GM21576 (cell line): ENCODE data around the gene TRIM59.
A peak's percentile ranks its signal among the peaks of the same experiment; 100 is the strongest.
"Not testable (repeated sequence)": the region's sequence is repeated elsewhere in the genome, so short reads cannot be mapped to it uniquely, and the experiment has no call there.

ENCODE experiments used
- ATAC-seq: cut with Tn5 transposase; IDR thresholded peaks from one replicate; pipeline ENCODE4 v1.9.1; 2021; ENCODE audit warnings: mild to moderate bottlenecking, moderate library complexity; ENCODE audit not compliant: unreplicated experiment

Gene TRIM59

GRCh38 chr3:160458151-160458550 is 8.6 kb upstream of the TRIM59 start:
- ATAC-seq: no peak

- no peak for ATAC-seq
Observed at GRCh38 chr3:160455846-160456245, 6.3 kb upstream of the TRIM59 start.

GRCh38 chr3:160454995-160455394 is 5.4 kb upstream of the TRIM59 start:
- no peak for ATAC-seq

GRCh38 chr3:160452251-160452650 is 2.7 kb upstream of the TRIM59 start:
- ATAC-seq: not testable (repeated sequence)

- ATAC-seq: no peak
Observed at GRCh38 chr3:160451602-160452001, 2.0 kb upstream of the TRIM59 start.

GRCh38 chr3:160450846-160451245 is 1.3 kb upstream of the TRIM59 start:
- ATAC-seq: no peak

GRCh38 chr3:160448845-160449635 is 546 bp downstream of the TRIM59 start:
- ATAC-seq: peak; percentile 41

- ATAC-seq: no peak
Observed at GRCh38 chr3:160447544-160447943, 2.0 kb downstream of the TRIM59 start.

- ATAC-seq: no peak
Observed at GRCh38 chr3:160446522-160447056, 3.0 kb downstream of the TRIM59 start.

GRCh38 chr3:160445854-160446253 is 3.7 kb downstream of the TRIM59 start:
- ATAC-seq: no peak

- ATAC-seq: no peak
Observed at GRCh38 chr3:160444411-160444810, 5.2 kb downstream of the TRIM59 start.

- no peak for ATAC-seq
Observed at GRCh38 chr3:160440687-160441086, 8.9 kb downstream of the TRIM59 start.

- ATAC-seq: no peak
Observed at GRCh38 chr3:160437083-160437455, 12.5 kb downstream of the TRIM59 start.

- ATAC-seq: no peak
Observed at GRCh38 chr3:160435747-160436146, 13.8 kb downstream of the TRIM59 start.

- ATAC-seq: no peak
Observed at GRCh38 chr3:160435095-160435494, 14.5 kb downstream of the TRIM59 start.

GRCh38 chr3:160434071-160434470 is 15.5 kb downstream of the TRIM59 start:
- no peak for ATAC-seq

- ATAC-seq: no peak
Observed at GRCh38 chr3:160427832-160428424, 21.7 kb downstream of the TRIM59 start.

- ATAC-seq: no peak
Observed at GRCh38 chr3:160417311-160417710, 32.3 kb downstream of the TRIM59 start.

- no peak for ATAC-seq
Observed at GRCh38 chr3:160413613-160414248, 35.9 kb downstream of the TRIM59 start.

GRCh38 chr3:160412477-160412876 is 37.1 kb downstream of the TRIM59 start:
- ATAC-seq: no peak

- no peak for ATAC-seq
Observed at GRCh38 chr3:160409812-160410610, 39.6 kb downstream of the TRIM59 start.
